Measurements from ENCODE around the gene TMPRSS6.

The TMPRSS6 gene

DNA sequence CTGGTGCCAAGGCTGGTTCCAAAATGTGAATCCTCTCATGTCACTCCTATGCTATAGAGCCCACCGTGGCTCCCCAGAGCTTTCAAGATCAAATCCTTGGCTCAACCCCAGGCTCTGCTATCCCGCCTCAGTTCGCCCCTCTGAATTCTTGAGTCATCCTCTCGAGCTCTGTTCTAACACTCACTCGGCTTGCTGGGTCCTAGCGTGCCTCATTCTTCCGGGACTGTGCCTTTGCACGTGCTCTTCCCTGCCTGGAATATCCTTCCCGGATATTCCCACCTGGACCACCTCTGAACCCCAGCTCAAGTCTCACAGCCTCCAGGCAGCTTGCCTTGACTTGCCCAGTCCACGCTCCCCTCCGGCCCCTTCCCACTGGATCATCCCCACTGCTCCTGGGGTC is 45.0 kb downstream of the TMPRSS6 start:
- H3K36me3 ChIP-seq (ENCODE audit: insufficient read depth, insufficient read length, low read length) = peaks cover 16% of the 10 kb centered on the region
- H3K4me1 ChIP-seq (ENCODE audit: insufficient read depth, insufficient read length) = peaks cover 18% of the 10 kb centered on the region
- no peak for DNase-seq (ENCODE audit: low read depth, low spot score)
- peaks cover 35% of the 10 kb centered on the region for H3K27me3 ChIP-seq (ENCODE audit: insufficient read depth, insufficient read length)
- no peaks in the 10 kb centered on the region for H3K9me3 ChIP-seq (ENCODE audit: insufficient read depth, low read length)
- H3K4me3 ChIP-seq (ENCODE audit: insufficient read length, low read depth) = no peak overlapping the region
- no peak overlapping the region for H3K9ac ChIP-seq (ENCODE audit: insufficient read length, low read depth)
- TF ChIP-seq YY1 (IDR thresholded peaks at IDR 0.05; ENCODE audit: insufficient read depth, insufficient read length) (no peak), ZNF274 (IDR thresholded peaks at IDR 0.05; ENCODE audit: low read depth, low read length) (no peak), SUZ12 (IDR thresholded peaks at IDR 0.05; ENCODE audit: extremely low read depth, insufficient read depth, insufficient read length) (no peak)

DNA sequence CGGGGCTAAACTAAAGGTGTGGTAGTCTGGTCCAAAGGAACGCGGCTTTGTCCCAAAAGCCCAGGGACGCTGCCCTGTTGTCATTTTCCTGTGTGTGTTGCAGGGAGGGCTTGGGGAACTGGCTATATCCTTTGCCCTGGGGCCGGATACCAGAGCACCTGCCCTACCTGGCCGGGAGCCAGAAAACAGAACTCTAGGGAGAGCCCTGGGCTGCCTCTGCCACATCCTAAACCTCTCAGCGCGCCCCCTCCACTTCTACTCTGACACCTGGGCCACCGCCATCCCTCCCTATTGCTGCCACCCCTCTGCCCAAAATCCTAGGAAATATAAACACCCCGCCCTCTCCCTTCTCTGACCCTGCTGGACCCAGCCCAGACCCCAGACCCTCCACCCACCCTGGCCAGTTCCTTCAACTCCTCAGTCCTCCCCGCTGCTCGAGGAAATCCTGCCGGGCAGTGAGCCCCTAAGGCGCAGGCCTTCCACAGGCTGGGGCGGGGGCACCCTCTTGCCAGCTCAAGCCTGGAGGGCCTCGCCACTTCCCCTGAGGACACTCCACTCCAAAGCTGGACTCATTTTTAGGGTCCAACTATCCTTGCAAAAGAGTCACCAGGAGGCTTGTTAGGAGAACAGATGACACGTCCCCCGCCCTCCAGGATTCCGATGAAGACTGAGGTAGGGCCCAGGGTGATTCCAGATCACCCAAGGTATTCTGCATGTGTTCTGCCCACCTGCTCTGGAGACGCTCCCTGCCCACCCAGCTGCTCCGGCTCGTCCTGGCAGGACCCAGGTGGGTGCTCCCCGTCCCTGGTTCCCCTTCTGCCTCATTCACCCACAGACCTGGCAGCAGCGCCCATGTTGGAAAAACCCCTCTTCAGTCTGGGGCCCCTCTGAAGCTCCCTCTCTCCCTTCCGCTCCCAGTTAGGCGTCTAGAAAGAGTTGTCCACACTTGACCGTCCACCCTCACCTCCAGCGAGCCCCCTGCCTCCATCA is 45.8 kb downstream of the TMPRSS6 start:
- DNase-seq (ENCODE audit: low read depth, low spot score) = no peak
- peaks cover 18% of the 10 kb centered on the region for H3K4me1 ChIP-seq (ENCODE audit: insufficient read depth, insufficient read length)
- TF ChIP-seq ZNF274 (IDR thresholded peaks at IDR 0.05; ENCODE audit: low read depth, low read length) (no peak), SUZ12 (IDR thresholded peaks at IDR 0.05; ENCODE audit: extremely low read depth, insufficient read depth, insufficient read length) (no peak), YY1 (IDR thresholded peaks at IDR 0.05; ENCODE audit: insufficient read depth, insufficient read length) (no peak)
- no peaks in the 10 kb centered on the region for H3K9me3 ChIP-seq (ENCODE audit: insufficient read depth, low read length)
- H3K4me3 ChIP-seq (ENCODE audit: insufficient read length, low read depth) = no peak overlapping the region
- H3K9ac ChIP-seq (ENCODE audit: insufficient read length, low read depth) = no peak overlapping the region
- H3K27me3 ChIP-seq (ENCODE audit: insufficient read depth, insufficient read length) = peaks cover 27% of the 10 kb centered on the region
- H3K36me3 ChIP-seq (ENCODE audit: insufficient read depth, insufficient read length, low read length) = peaks cover 24% of the 10 kb centered on the region

DNA sequence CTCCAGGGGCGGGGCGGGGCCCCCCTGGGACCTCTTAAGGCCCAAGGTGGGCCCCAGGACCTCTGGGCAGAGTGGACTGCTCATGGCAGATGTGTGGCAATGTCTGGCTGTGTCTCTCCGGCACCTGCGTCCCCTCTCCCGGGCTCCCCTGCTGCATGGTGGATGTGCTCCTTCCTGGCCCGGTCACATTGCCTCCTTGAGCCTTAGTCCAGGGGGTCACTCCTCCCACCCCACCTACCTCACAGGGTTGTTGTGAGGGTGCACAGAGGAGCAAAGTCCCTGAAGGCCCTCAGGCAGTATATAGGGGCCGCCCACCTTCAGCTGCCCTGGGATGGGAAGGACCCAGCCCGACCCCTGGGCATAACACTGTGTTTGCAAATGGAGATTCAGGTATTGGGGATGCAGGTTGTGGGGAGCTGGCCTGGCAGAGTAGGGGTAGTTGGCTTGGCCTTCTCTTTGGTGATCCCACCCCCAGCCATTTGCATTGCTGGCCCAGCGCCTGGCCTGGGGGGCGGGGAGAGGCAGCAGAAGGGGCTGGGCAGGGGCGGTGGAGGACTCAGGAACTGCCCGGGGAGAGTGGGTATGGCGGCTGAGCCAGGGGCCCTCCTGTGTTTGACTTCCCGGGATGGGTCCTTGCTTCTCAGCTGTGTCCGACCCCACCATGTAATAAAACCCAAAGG is 46.7 kb downstream of the TMPRSS6 start:
- Histone ChIP-seq H3K9ac (ENCODE audit: insufficient read length, low read depth) (peak overlapping the region; percentile 26), H3K4me1 (ENCODE audit: insufficient read depth, insufficient read length) (peaks cover 21% of the 10 kb centered on the region)
- no peak for DNase-seq (ENCODE audit: low read depth, low spot score)

GRCh38 chr22:37062376-37062675 is 47.2 kb downstream of the TMPRSS6 start:
- H3K36me3 ChIP-seq (ENCODE audit: insufficient read depth, insufficient read length, low read length) = peaks cover 38% of the 10 kb centered on the region
- H3K9ac ChIP-seq (ENCODE audit: insufficient read length, low read depth) = no peak overlapping the region
- no peaks in the 10 kb centered on the region for H3K9me3 ChIP-seq (ENCODE audit: insufficient read depth, low read length)
- peaks cover 21% of the 10 kb centered on the region for H3K4me1 ChIP-seq (ENCODE audit: insufficient read depth, insufficient read length)
- H3K27me3 ChIP-seq (ENCODE audit: insufficient read depth, insufficient read length) = peaks cover 13% of the 10 kb centered on the region
- H3K4me3 ChIP-seq (ENCODE audit: insufficient read length, low read depth) = no peak overlapping the region
- no peak for TF ChIP-seq SUZ12 (IDR thresholded peaks at IDR 0.05; ENCODE audit: extremely low read depth, insufficient read depth, insufficient read length)
- no peak for DNase-seq (ENCODE audit: low read depth, low spot score)

More for the DNA sequence above, 46.7 kb downstream of the TMPRSS6 start:
- H3K36me3 ChIP-seq (ENCODE audit: insufficient read depth, insufficient read length, low read length) = peaks cover 33% of the 10 kb centered on the region
- no peak for TF ChIP-seq SUZ12 (IDR thresholded peaks at IDR 0.05; ENCODE audit: extremely low read depth, insufficient read depth, insufficient read length)
- no peaks in the 10 kb centered on the region for H3K9me3 ChIP-seq (ENCODE audit: insufficient read depth, low read length)
- no peak overlapping the region for H3K4me3 ChIP-seq (ENCODE audit: insufficient read length, low read depth)
- peaks cover 18% of the 10 kb centered on the region for H3K27me3 ChIP-seq (ENCODE audit: insufficient read depth, insufficient read length)

DNA sequence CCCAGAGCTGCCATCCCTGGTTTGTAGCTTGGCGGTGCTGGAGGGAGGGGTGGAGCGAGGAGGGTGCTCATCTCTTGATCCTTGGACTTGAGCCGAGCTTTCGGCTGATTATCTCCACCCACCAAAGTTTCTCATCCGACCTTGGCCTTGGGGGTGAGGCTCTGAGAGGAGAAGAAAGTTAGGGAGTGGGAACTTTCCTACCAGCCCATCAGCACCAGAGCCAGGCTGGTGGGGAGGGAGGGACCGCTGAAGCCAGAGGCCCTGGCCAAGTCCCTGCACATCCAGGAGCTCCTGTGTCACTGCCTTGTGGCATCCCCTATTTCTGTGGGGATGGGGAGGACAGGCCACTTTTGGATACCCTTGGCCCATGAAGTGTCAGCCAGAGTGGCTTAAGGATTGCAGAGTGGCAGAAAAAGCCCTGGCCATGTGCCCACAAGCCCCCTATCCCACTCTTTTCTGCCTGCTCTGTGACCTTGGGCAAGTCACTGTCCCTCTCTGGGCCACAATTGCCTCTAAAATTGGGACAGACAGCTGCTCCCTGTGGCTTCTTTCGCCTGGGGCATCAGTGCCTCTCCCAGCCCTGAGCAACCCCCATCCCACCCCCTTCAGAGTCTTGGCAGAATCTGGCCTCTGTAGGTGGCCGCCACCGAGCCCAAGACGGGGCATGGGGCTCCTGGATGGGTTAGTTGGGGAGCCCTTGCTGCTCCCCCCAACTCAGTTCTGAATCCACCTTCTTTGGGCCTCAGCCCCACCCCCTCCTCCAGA is 47.7 kb downstream of the TMPRSS6 start:
- H3K27me3 ChIP-seq (ENCODE audit: insufficient read depth, insufficient read length) = peaks cover 11% of the 10 kb centered on the region
- H3K4me3 ChIP-seq (ENCODE audit: insufficient read length, low read depth) = no peak overlapping the region
- DNase-seq (ENCODE audit: low read depth, low spot score) = no peak
- H3K36me3 ChIP-seq (ENCODE audit: insufficient read depth, insufficient read length, low read length) = peaks cover 43% of the 10 kb centered on the region
- no peaks in the 10 kb centered on the region for H3K9me3 ChIP-seq (ENCODE audit: insufficient read depth, low read length)
- TF ChIP-seq SUZ12 (IDR thresholded peaks at IDR 0.05; ENCODE audit: extremely low read depth, insufficient read depth, insufficient read length) (no peak), YY1 (IDR thresholded peaks at IDR 0.05; ENCODE audit: insufficient read depth, insufficient read length) (no peak), ZNF274 (IDR thresholded peaks at IDR 0.05; ENCODE audit: low read depth, low read length) (no peak)
- peaks cover 21% of the 10 kb centered on the region for H3K4me1 ChIP-seq (ENCODE audit: insufficient read depth, insufficient read length)
- H3K9ac ChIP-seq (ENCODE audit: insufficient read length, low read depth) = no peak overlapping the region

- H3K4me3 ChIP-seq (ENCODE audit: insufficient read length, low read depth) = no peak overlapping the region
- DNase-seq (ENCODE audit: low read depth, low spot score) = no peak
- TF ChIP-seq SUZ12 (IDR thresholded peaks at IDR 0.05; ENCODE audit: extremely low read depth, insufficient read depth, insufficient read length) (no peak), ZNF274 (IDR thresholded peaks at IDR 0.05; ENCODE audit: low read depth, low read length) (no peak), YY1 (IDR thresholded peaks at IDR 0.05; ENCODE audit: insufficient read depth, insufficient read length) (no peak)
- H3K36me3 ChIP-seq (ENCODE audit: insufficient read depth, insufficient read length, low read length) = peaks cover 50% of the 10 kb centered on the region
- H3K27me3 ChIP-seq (ENCODE audit: insufficient read depth, insufficient read length) = peaks cover 3% of the 10 kb centered on the region
- H3K9me3 ChIP-seq (ENCODE audit: insufficient read depth, low read length) = no peaks in the 10 kb centered on the region
- H3K4me1 ChIP-seq (ENCODE audit: insufficient read depth, insufficient read length) = peaks cover 21% of the 10 kb centered on the region
- no peak overlapping the region for H3K9ac ChIP-seq (ENCODE audit: insufficient read length, low read depth)
These were observed 48.5 kb downstream of the TMPRSS6 start for GRCh38 chr22:37060801-37061610.

Data from NT2/D1 (cell line).